ENCODE results near the gene RNF212B. TPM values are rescaled to one million over a fixed set of nuclear protein-coding genes. Genes with fewer than 3 reads are reported as not detected.

Gene RNF212B
- total and polyA plus RNA-seq, 2 of the 13 experiments (the other 11 are each of a cell fraction or from before 2014, with no cell fraction given): 0.05 TPM; not detected in 1

GRCh38 chr14:23302290-23303225 is 64.8 kb downstream of the RNF212B start, which contains the start of gene PPP1R3E (continued):
- TF ChIP-seq ZBTB7A (CRISPR knock-in tag; IDR thresholded peaks at IDR 0.05) (peak; percentile 60), CENPX (CRISPR knock-in tag; IDR thresholded peaks at IDR 0.05) (no peak), ZBTB25 (CRISPR knock-in tag; IDR thresholded peaks at IDR 0.05) (peak; percentile 74), POLR2AphosphoS5 (IDR thresholded peaks at IDR 0.05; ENCODE audit: low read depth, low read length) (peak; percentile 97), ZNF232 (CRISPR knock-in tag; IDR thresholded peaks at IDR 0.05; ENCODE audit: borderline replicate concordance) (peak; percentile 87; the same call in 1 of the 2 replicates), PLRG1 (conservative IDR thresholded peaks at IDR 0.05) (no peak), ZNF367 (CRISPR knock-in tag; IDR thresholded peaks at IDR 0.05; ENCODE audit: borderline replicate concordance) (no peak; the same call in 1 of the 2 replicates), TEAD2 (CRISPR knock-in tag; IDR thresholded peaks at IDR 0.05) (peak; percentile 31; the same call in 1 of the 2 replicates), SNAPC4 (CRISPR knock-in tag; IDR thresholded peaks at IDR 0.05) (0 out of 2 replicates have a peak, but pooled peaks have one; percentile 24), ZNF121 (CRISPR knock-in tag; IDR thresholded peaks at IDR 0.05) (no peak), RXRB (CRISPR knock-in tag; IDR thresholded peaks at IDR 0.05; ENCODE audit: borderline replicate concordance) (peak; percentile 74), ZBTB14 (CRISPR knock-in tag; IDR thresholded peaks at IDR 0.05) (peak; percentile 39), SRSF1 (optimal IDR thresholded peaks at IDR 0.05; ENCODE audit: low read depth, low read length) (peak; percentile 89), TFAP4 (IDR thresholded peaks at IDR 0.05; ENCODE audit: borderline replicate concordance, low read depth) (peak; percentile 82; the same call in 1 of the 2 replicates), HDAC6 (IDR thresholded peaks at IDR 0.05; ENCODE audit: low read depth, low read length) (0 out of 2 replicates have a peak, but pooled peaks have one; percentile 80), NAIF1 (CRISPR knock-in tag; IDR thresholded peaks at IDR 0.05; ENCODE audit: borderline replicate concordance) (no peak), ZNF577 (CRISPR knock-in tag; IDR thresholded peaks at IDR 0.05; ENCODE audit: borderline replicate concordance, low read depth) (0 out of 2 replicates have a peak, but pooled peaks have one; percentile 18), SOX13 (IDR thresholded peaks at IDR 0.05) (no peak), SOX13 (CRISPR knock-in tag; conservative IDR thresholded peaks at IDR 0.05 in 1 of 2, IDR thresholded peaks at IDR 0.05 in 1 of 2) (peak in 1 of 2 experiments; percentile 57; a peak in 2 of 4 replicates)

Measured in HepG2 (cell line).